GM23338 (cell line): ENCODE data around the gene SLC19A1. TPM values are rescaled to one million over a fixed set of nuclear protein-coding genes. Genes with fewer than 3 reads are reported as not detected.

ENCODE experiments used
- ATAC-seq: fragments of 200-7000 bp; cut with Tn5 transposase; 3 replicates; pipeline ENCODE4 v1.9.1; 2020
- DNase-seq: peaks from one replicate; pipeline ENCODE4 v3.0.0-alpha.2; 2015; ENCODE audit warnings: low spot score
- H2AFZ ChIP-seq: fragments of 200-600 bp; sonication (generic); 2 replicates; pipeline ENCODE4 v1.8.0; 2016; ENCODE audit warnings: antibody characterized with exemption, mild to moderate bottlenecking, moderate library complexity
- H3F3A ChIP-seq: fragments of 200-600 bp; sonication (generic); replicated peaks from 2 replicates; pipeline ENCODE4 v1.8.0; 2017; ENCODE audit warnings: antibody characterized with exemption, mixed run types, low read depth
- H3K27ac ChIP-seq: fragments of 200-600 bp; sonication (generic); 2 replicates; pipeline ENCODE4 v1.6.1; 2016; ENCODE audit warnings: low read depth
- H3K27me3 ChIP-seq: fragments of 200-600 bp; sonication (generic); 2 replicates; pipeline ENCODE4 v1.8.0; 2016; ENCODE audit warnings: mild to moderate bottlenecking, mixed run types, moderate library complexity; ENCODE audit not compliant: insufficient read depth
- H3K36me3 ChIP-seq: fragments of 200-600 bp; sonication (generic); 2 replicates; pipeline ENCODE4 v1.8.0; 2016; ENCODE audit warnings: mild to moderate bottlenecking; ENCODE audit not compliant: insufficient read depth
- H3K4me1 ChIP-seq: fragments of 200-600 bp; sonication (generic); 2 replicates; pipeline ENCODE4 v1.8.0; 2016; ENCODE audit warnings: mild to moderate bottlenecking, moderate library complexity; ENCODE audit not compliant: insufficient read depth
- H3K4me2 ChIP-seq: fragments of 200-600 bp; sonication (generic); 2 replicates; pipeline ENCODE4 v1.7.1; 2017; ENCODE audit warnings: mixed run types
- H3K4me3 ChIP-seq: fragments of 200-600 bp; sonication (generic); 2 replicates; pipeline ENCODE4 v1.6.1; 2016; ENCODE audit warnings: mixed run types
- H3K79me2 ChIP-seq: fragments of 200-600 bp; sonication (generic); replicated peaks from 2 replicates; pipeline ENCODE4 v1.8.0; 2017; ENCODE audit warnings: mild to moderate bottlenecking; ENCODE audit not compliant: insufficient read depth
- H3K9me2 ChIP-seq: fragments of 200-600 bp; sonication (generic); 2 replicates; pipeline ENCODE4 v1.8.0; 2017; ENCODE audit not compliant: insufficient read depth
- H4K20me1 ChIP-seq: fragments of 200-600 bp; sonication (generic); replicated peaks from 2 replicates; pipeline ENCODE4 v1.8.0; 2017; ENCODE audit warnings: mild to moderate bottlenecking; ENCODE audit not compliant: insufficient read depth
- H3K27ac Mint-ChIP-seq: 2 replicates; pipeline ENCODE4 v1.8.0; 2020; ENCODE audit warnings: inconsistent platforms, mild to moderate bottlenecking, moderate library complexity, mixed read lengths
- H3K27me3 Mint-ChIP-seq: 3 replicates; pipeline ENCODE4 v1.8.0; 2022; ENCODE audit warnings: low read depth, mild to moderate bottlenecking, moderate library complexity, mixed read lengths, inconsistent platforms; ENCODE audit not compliant: insufficient read depth, poor library complexity
- H3K36me3 Mint-ChIP-seq: 3 replicates; pipeline ENCODE4 v1.8.0; 2021; ENCODE audit warnings: low read depth, mild to moderate bottlenecking, inconsistent platforms, moderate library complexity, mixed read lengths
- H3K4me1 Mint-ChIP-seq: 3 replicates; pipeline ENCODE4 v1.8.0; 2020; ENCODE audit warnings: mild to moderate bottlenecking, inconsistent platforms, mixed read lengths
- H3K4me3 Mint-ChIP-seq: 3 replicates; pipeline ENCODE4 v1.8.0; 2021; ENCODE audit warnings: moderate library complexity, mild to moderate bottlenecking, inconsistent platforms, mixed read lengths
- H3K9me3 Mint-ChIP-seq: 3 replicates; pipeline ENCODE4 v1.8.0; 2020; ENCODE audit warnings: moderate library complexity, mild to moderate bottlenecking, inconsistent platforms, mixed read lengths
- CREB1 ChIP-seq: fragments of 250-450 bp; sonication (Bioruptor Pico); IDR thresholded peaks from 2 replicates; pipeline ENCODE4 v1.5.0; 2020; ENCODE audit warnings: low read depth, mild to moderate bottlenecking, moderate library complexity
- CTCF ChIP-seq, 2 experiments: fragments of 200-600 bp in 1 of 2; sonication (generic) in 1 of 2; conservative IDR thresholded peaks; 2 replicates each; pipeline versions ENCODE4 v1.5.1 to v1.6.1; 2016 to 2017; ENCODE audit warnings: antibody characterized with exemption in 2 of 2, low read depth in 2 of 2, mild to moderate bottlenecking in 2 of 2, moderate library complexity in 1 of 2
- ETS1 ChIP-seq: IDR thresholded peaks from 2 replicates; pipeline ENCODE4 v1.6.1; 2016; ENCODE audit warnings: antibody characterized with exemption
- EZH2 ChIP-seq: fragments of 200-600 bp; sonication (generic); IDR thresholded peaks from one replicate; pipeline ENCODE4 v1.8.0; 2017; ENCODE audit warnings: antibody characterized with exemption, mild to moderate bottlenecking, low read depth; ENCODE audit not compliant: unreplicated experiment
- EZH2phosphoT487 ChIP-seq: fragments of 200-600 bp; sonication (generic); IDR thresholded peaks from one replicate; pipeline ENCODE4 v1.8.1; 2018; ENCODE audit warnings: antibody characterized with exemption; ENCODE audit not compliant: unreplicated experiment
- JUNB ChIP-seq: IDR thresholded peaks from one replicate; pipeline ENCODE4 v1.6.1; 2016; ENCODE audit warnings: antibody characterized with exemption; ENCODE audit not compliant: unreplicated experiment
- NANOG ChIP-seq: IDR thresholded peaks from 2 replicates; pipeline ENCODE4 v1.6.1; 2016; ENCODE audit warnings: antibody characterized with exemption, borderline replicate concordance
- POLR2AphosphoS5 ChIP-seq: IDR thresholded peaks from 2 replicates; pipeline ENCODE4 v1.6.1; 2016; ENCODE audit warnings: antibody characterized with exemption, low read depth
- REST ChIP-seq: IDR thresholded peaks from one replicate; pipeline ENCODE4 v1.6.1; 2018; ENCODE audit warnings: antibody characterized with exemption; ENCODE audit not compliant: unreplicated experiment
- STAT1 ChIP-seq: IDR thresholded peaks from one replicate; pipeline ENCODE4 v1.6.1; 2016; ENCODE audit warnings: antibody characterized with exemption; ENCODE audit not compliant: unreplicated experiment
- ZNF114 ChIP-seq: fragments of 250-450 bp; sonication (Bioruptor Pico); IDR thresholded peaks from 2 replicates; pipeline ENCODE4 v1.5.0; 2020; ENCODE audit warnings: mild to moderate bottlenecking, moderate library complexity
- ZNF331 ChIP-seq: fragments of 250-450 bp; sonication (Bioruptor Pico); IDR thresholded peaks from 2 replicates; pipeline ENCODE4 v1.5.0; 2020; ENCODE audit warnings: low read depth, mild to moderate bottlenecking, moderate library complexity
- polyA plus RNA-seq: library from polyadenylated mRNA; unstranded; fragments of >200 nt; fragmentation: Nextera tagmentation; extraction: Ambion mirVana; gene quantifications from 2 replicates; pipeline ENCODE4 v1.2.1, GENCODE V29; 2016
- total RNA-seq: library from RNA; depleted of rRNA; stranded (reverse); fragments of >200 nt; shearing (Covaris generic); gene quantifications from 2 replicates; pipeline ENCODE4 v1.2.3, GENCODE V29; 2014

Gene SLC19A1
- total and polyA plus RNA-seq, 2 experiments from 2014 or later: 31.2 to 33.0 TPM

- TF ChIP-seq NANOG (no peak), ZNF331 (CRISPR knock-in tag) (no peak), EZH2 (no peak), POLR2AphosphoS5 (no peak), ZNF114 (CRISPR knock-in tag) (no peak), CTCF (conservative IDR thresholded peaks at IDR 0.05; ENCODE audit: low read depth in 2 of 2) (no peak), REST (no peak), EZH2phosphoT487 (no peak)
Measured at GRCh38 chr21:45463871-45464270, 78.4 kb downstream of the SLC19A1 start (continued).

GRCh38 chr21:45461806-45462341, 80.4 kb downstream of the SLC19A1 start:
- DNase-seq (no peak), ATAC-seq (no peak)
- H3K9me2 ChIP-seq: no peaks in the 10 kb centered on the region
- H4K20me1 ChIP-seq: peaks cover 8% of the 10 kb centered on the region
- peaks cover 8% of the 10 kb centered on the region for H3K9me3 Mint-ChIP-seq
- no peaks in the 10 kb centered on the region for H3K27me3 ChIP-seq
- H3K36me3 Mint-ChIP-seq: peaks cover 48% of the 10 kb centered on the region
- H3F3A ChIP-seq: no peaks in the 10 kb centered on the region
- no peak overlapping the region for H3K4me2 ChIP-seq
- peaks cover 7% of the 10 kb centered on the region; the same call in 1 of the 2 replicates for H3K4me1 ChIP-seq
- H3K4me1 Mint-ChIP-seq: peaks cover 10% of the 10 kb centered on the region; the same call in 1 of the 3 replicates
- peaks cover 75% of the 10 kb centered on the region for H3K79me2 ChIP-seq
- H3K27ac Mint-ChIP-seq: no peak overlapping the region
- H3K4me3 Mint-ChIP-seq: no peak overlapping the region
- H3K27ac ChIP-seq: no peak overlapping the region
- H2AFZ ChIP-seq: no peak overlapping the region
- no peak overlapping the region for H3K4me3 ChIP-seq
- no peaks in the 10 kb centered on the region; the same call in 1 of the 2 replicates for H3K36me3 ChIP-seq
- peaks cover 16% of the 10 kb centered on the region for H3K27me3 Mint-ChIP-seq
- TF ChIP-seq EZH2phosphoT487: no peak
- TF ChIP-seq ZNF114 (CRISPR knock-in tag): no peak
- TF ChIP-seq CREB1 (CRISPR knock-in tag): no peak
- TF ChIP-seq ETS1: no peak
- no peak for TF ChIP-seq ZNF331 (CRISPR knock-in tag)
- TF ChIP-seq REST: no peak
- TF ChIP-seq POLR2AphosphoS5: no peak
- no peak for TF ChIP-seq JUNB
- no peak for TF ChIP-seq STAT1
- no peak for TF ChIP-seq NANOG
- no peak for TF ChIP-seq CTCF (conservative IDR thresholded peaks at IDR 0.05; ENCODE audit: low read depth in 2 of 2)
- no peak for TF ChIP-seq EZH2
